ENCODE measurements around the gene MRO. TPM values are rescaled to one million over a fixed set of nuclear protein-coding genes. Genes with fewer than 3 reads are reported as not detected.
A peak's percentile ranks its signal among the peaks of the same experiment; 100 is the strongest.
"Not testable (repeated sequence)": the region's sequence is repeated elsewhere in the genome, so short reads cannot be mapped to it uniquely, and the experiment has no call there.

MRO gene
- 0.75 TPM for total RNA-seq

GRCh38 chr18:50819728-50820378, at the start of gene MRO:
Gene MRO (minus strand): TSS chr18:50820016. CDS start chr18:50809400, 10,616 bp downstream.
- DNase-seq (ENCODE audit: low spot score), result peak; percentile 84

GRCh38 chr18:50869150-50869549, 49.3 kb upstream of the MRO start:
- DNase-seq (ENCODE audit: low spot score), result no peak

- DNase-seq (ENCODE audit: low spot score), result no peak
Observed at GRCh38 chr18:50866765-50867164, 46.9 kb upstream of the MRO start.

GRCh38 chr18:50863840-50864375, 44.1 kb upstream of the MRO start:
- no peak for DNase-seq (ENCODE audit: low spot score)

- DNase-seq (ENCODE audit: low spot score), result no peak
Observed at GRCh38 chr18:50862401-50862800, 42.6 kb upstream of the MRO start.

GRCh38 chr18:50861617-50862016, 41.8 kb upstream of the MRO start:
- DNase-seq (ENCODE audit: low spot score), result no peak

- DNase-seq (ENCODE audit: low spot score), result no peak
Observed at GRCh38 chr18:50859793-50860555, 40.2 kb upstream of the MRO start.

- no peak for DNase-seq (ENCODE audit: low spot score)
Observed at GRCh38 chr18:50857694-50858093, 37.9 kb upstream of the MRO start.

GRCh38 chr18:50857166-50857565, 37.4 kb upstream of the MRO start:
- DNase-seq (ENCODE audit: low spot score), result not testable (repeated sequence)

GRCh38 chr18:50855976-50856757, 36.4 kb upstream of the MRO start:
- no peak for DNase-seq (ENCODE audit: low spot score)

- DNase-seq (ENCODE audit: low spot score), result peak; percentile 20
Observed at GRCh38 chr18:50853863-50854271, 34.1 kb upstream of the MRO start.

- DNase-seq (ENCODE audit: low spot score), result no peak
Observed at GRCh38 chr18:50850307-50851065, 30.7 kb upstream of the MRO start.

GRCh38 chr18:50849419-50849821, 29.6 kb upstream of the MRO start:
- DNase-seq (ENCODE audit: low spot score), result no peak

GRCh38 chr18:50848991-50849390, 29.2 kb upstream of the MRO start:
- no peak for DNase-seq (ENCODE audit: low spot score)

- DNase-seq (ENCODE audit: low spot score), result no peak
Observed at GRCh38 chr18:50848061-50848551, 28.3 kb upstream of the MRO start.

- DNase-seq (ENCODE audit: low spot score), result no peak
Observed at GRCh38 chr18:50847192-50847591, 27.4 kb upstream of the MRO start.

- no peak for DNase-seq (ENCODE audit: low spot score)
Observed at GRCh38 chr18:50844960-50845359, 25.1 kb upstream of the MRO start.

GRCh38 chr18:50844554-50844953, 24.7 kb upstream of the MRO start:
- no peak for DNase-seq (ENCODE audit: low spot score)

GRCh38 chr18:50842846-50843245, 23.0 kb upstream of the MRO start:
- no peak for DNase-seq (ENCODE audit: low spot score)

GRCh38 chr18:50839996-50840395, 20.2 kb upstream of the MRO start:
- no peak for DNase-seq (ENCODE audit: low spot score)

- DNase-seq (ENCODE audit: low spot score), result no peak
Observed at GRCh38 chr18:50839341-50839740, 19.5 kb upstream of the MRO start.

Data from mucosa of gallbladder (tissue), 1 donor.